ENCODE results near the gene TESK1.
A peak's percentile ranks its signal among the peaks of the same experiment; 100 is the strongest.
"Not testable (repeated sequence)": the region's sequence is repeated elsewhere in the genome, so short reads cannot be mapped to it uniquely, and the experiment has no call there.

TESK1 gene

DNA sequence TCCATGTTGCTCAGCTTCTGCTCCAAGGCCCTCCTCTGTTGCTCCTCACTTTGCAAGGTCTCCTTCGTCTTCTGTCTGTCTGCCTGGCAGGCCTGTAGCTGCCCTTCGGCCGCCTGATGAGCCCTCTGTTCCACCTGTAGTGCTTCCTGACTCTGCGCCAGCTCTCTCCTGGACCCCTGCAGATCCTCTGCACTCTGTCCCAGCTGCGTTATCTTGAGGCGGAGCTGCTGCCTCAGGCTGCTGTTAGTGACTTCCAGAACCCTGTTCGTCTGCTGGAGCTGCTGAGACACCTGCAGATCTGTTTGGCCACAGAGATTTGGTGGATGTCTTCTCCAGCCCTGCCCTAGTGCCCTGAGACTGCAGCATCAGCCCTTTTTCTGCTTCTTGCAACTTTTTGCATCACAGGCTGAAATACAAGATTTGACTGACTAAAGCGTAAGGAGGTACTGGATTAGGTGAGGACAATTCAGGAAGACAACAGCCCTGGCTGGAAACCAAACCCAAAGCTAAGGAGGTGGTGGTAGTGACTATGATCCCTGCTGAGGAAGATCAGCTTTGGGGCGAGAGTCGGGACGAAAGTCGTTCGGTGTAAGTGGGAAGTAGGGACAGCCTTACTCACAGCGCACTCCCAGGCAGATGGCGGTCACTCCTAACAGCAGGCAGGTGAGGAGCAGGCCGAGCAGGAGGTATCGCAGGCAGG, 11.1 kb downstream of the TESK1 start:
- DNase-seq (ENCODE audit: low spot score): no peak

- peak; percentile 54 for DNase-seq (ENCODE audit: low spot score)
These were observed 11.8 kb downstream of the TESK1 start for GRCh38 chr9:35616681-35617459.

DNA sequence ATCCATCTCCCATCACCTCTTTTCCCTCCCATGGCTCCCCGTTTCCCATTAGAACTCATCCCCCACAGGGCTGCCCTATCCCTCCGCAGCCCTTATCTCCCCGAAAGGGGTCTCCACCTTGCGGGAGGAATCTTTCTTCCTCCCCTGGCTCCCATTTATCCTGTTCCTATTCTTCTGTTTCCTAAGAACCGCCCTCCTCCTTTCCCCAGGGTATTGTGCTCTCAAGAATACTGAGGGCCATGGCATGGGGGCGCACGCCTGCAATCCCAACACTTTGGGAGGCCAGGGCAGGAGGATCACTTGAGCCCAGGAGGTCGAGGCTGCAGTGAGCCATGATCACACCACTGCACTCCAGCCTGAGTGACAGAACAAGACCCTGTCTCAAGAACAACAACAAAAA, 12.5 kb downstream of the TESK1 start:
- no peak for DNase-seq (ENCODE audit: low spot score)

DNA sequence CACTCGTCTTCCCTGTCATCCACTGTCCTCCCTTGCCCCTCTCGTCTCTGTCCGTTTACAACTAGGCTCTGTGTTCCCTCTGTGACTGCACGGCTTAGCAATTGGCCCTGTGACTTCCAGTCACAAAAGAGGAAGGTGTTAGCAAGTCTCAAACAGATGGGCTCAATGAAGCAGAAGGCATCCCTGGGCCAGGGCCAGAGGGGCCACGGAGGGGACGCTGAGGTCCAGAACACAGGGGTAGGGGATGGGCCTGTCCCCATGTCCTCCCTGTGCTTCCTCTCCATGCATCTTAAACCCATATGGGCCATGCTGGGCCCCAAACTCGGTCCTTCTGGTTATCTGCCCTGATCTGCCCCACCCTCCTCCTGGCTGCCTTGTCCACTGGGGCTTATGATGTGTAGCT, 13.3 kb downstream of the TESK1 start, which contains the start of gene CD72:
Gene CD72 (minus strand): TSS at position 89 of the 403 bp plus-strand sequence. CDS start 110 bp downstream, outside the sequence.
- DNase-seq (ENCODE audit: low spot score): no peak

DNA sequence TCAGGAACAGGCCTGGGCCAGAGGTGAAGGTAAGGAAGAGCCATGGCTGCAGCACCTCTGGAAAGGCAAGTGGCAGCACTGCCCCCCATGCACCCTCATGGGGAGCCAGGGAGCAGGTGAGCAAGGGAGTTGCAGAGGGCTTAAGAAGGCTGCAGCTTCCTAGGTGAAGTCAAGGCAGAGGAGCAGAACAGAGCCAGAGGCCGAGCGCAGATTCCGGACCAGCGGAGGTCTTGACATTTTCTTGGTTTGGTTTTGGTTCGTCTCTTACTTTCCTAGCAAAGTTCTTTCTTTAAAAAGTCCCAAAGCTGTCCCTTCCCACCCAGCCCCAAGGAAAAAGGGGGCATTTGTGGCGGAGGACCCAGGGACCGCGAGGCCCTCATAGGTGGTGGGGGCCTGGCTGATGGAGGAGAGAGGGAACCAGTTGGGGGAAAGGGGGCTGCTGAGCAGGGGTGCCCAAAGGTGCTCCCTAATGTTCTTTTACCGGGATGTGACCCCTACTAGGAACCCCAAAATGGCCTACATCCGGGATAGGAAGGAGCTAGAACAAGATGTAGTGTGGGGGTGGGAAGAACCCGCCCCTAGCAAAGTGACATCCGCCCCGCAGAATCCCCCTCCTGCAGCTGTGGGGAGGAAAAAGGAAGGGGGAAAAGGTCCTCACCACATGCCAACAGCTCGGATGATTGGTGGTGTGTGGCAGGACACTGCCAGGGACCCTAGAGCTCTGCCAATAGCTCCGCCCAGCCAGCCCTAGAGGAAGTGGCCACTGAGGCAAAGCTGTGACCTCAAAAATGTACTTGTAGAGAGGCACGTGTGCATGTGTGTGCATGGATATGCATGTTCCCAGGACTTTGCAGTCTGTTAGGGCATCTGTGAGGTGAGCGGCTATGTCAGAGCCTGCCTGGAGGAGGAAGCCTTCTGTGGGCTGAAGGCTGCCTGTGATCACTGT, 14.1 kb downstream of the TESK1 start:
- no peak for DNase-seq (ENCODE audit: low spot score)

DNA sequence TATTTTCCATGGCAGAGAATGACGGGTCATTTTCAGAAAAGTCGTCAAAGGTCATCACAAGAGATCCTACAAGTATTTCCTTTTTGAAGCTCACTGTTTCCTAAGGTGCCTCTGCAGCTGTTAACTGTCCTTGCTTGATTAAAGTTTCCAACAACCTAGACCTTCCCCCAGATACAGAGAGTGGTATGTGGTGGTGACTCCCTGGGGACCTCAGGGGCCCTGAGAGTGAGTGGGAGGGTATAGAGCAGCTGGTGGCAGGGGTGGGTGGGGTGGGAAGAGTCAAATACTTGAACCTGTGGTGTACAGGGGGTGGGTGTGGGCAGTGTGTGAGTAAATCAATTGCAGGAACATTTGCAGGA, 14.7 kb downstream of the TESK1 start:
- no peak for DNase-seq (ENCODE audit: low spot score)

GRCh38 chr9:35627575-35627974, 22.5 kb downstream of the TESK1 start:
- DNase-seq (ENCODE audit: low spot score): no peak

DNA sequence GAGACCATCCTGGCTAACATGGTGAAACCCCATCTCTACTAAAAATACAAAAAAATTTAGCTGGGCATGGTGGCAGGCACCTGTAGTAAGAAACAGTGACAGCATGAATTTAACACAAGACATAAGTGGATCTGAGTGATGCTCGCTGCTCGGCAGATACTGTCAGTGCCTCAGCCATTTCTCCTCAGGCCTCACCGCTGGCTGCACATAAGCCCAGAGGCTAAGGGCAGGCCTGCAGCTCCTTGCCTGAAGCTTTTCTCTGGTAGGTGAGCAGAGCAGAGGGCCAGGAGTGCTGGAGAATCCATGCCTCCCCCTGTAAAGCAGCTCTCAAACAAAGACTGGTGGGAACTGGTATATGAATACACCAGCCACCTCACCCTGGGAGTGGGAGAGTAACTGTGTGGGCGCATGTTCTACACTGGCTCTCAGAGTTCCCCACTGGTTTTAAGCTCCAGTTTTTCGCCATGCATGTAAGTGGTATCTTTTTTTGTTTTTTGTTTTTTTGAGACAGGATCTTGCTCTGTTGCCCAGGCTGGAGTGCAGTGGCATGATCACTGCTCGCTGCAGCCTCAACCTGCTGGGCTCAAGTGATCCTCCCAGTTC, 23.4 kb downstream of the TESK1 start:
- no peak for DNase-seq (ENCODE audit: low spot score)

DNA sequence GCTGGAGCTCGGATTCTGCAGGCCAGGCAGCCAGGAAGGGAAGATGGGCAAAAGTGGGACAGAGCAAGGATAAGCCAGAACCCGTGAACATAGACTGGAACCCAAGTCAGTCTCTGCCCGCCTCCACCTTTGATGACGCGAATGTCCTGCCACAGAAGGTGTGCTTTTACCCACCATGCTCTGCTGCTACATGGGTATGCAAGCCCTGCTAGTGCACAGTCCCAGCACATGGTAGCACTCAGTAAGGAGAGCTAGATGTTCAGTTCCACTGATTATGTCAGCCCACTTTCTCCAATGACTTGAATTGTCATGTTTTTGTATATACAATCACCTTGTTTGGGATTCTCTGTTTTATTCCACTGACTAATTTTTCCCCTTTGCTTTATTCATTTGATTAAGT, 24.5 kb downstream of the TESK1 start:
- no peak for DNase-seq (ENCODE audit: low spot score)

- no peak for DNase-seq (ENCODE audit: low spot score)
These were observed 30.7 kb downstream of the TESK1 start for GRCh38 chr9:35635730-35636129.

DNA sequence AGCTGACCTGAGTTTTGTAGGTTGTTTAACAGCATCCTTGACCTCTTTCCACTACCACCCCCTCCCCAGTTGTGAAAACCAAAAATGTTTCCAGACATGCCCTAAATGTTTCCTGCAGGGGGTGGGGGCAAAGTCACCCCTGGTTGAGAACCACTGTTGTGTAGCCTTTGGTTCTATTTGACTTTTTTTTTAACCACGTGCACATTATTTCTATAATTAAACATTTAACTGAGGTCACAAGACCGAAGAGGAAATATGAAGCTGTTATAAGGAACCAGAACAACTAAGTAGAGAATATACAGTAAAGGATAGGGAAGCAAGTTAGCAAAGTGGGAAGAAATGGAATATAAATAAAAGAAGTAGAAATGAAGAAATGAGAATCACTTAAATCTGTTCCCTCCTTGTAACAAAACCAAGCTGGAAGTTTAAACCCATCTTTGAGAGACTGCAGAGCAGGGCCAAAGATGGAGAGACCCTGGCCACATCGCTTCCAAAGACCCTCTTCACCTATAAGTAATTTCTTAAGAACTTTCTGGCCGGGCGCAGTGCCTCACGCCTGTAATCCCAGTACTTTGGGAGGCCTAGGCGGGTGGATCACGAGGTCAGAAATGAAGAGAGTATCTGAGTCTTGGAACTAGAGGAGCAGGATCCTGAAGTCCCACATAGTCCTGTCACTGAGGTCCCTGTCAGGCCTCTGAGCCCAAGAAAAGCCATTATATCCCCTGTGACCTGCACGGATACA, 31.2 kb downstream of the TESK1 start:
- DNase-seq (ENCODE audit: low spot score): no peak

- not testable (repeated sequence) for DNase-seq (ENCODE audit: low spot score)
These were observed 31.8 kb downstream of the TESK1 start for GRCh38 chr9:35636877-35637246.

GRCh38 chr9:35637427-35637955, 32.4 kb downstream of the TESK1 start:
- DNase-seq (ENCODE audit: low spot score): not testable (repeated sequence)

DNA sequence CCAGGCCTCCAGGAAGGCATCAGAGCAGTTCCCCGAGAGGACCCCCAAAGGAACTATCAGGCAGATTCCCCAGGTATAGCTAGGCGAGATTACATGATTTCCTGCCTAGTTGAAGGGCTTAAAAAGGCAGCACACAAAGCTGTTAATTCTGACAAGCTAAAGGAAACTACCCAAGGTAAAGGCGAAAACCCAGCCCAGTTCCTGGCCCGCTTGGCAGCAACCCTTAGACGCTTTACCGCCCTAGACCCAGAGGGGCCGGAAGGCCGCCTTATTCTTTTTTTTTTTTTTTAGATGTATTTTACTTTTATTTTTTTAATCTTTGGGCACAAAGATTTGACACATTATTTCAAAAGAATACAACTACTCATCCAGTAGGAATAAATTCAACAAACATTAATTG, 33.7 kb downstream of the TESK1 start:
- not testable (repeated sequence) for DNase-seq (ENCODE audit: low spot score)

DNA sequence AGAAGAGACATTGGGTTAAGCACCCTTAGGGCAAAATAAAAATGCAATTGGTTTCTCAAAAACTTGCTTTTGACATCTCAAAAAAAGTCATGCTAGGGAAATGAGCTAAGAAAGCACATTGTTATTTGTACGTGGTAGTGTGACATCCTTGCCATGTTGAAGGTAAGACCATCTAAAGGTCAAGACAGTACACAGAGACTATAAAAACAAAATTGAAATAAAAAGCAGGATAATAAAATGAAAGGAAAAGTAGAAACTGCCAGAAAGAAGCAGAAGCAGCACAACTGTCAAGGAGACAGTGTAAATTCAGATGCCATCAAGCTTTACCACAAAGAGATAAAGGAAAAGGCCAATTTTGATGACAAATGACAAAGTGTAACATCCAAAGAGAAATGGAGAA, 34.2 kb downstream of the TESK1 start:
- DNase-seq (ENCODE audit: low spot score): not testable (repeated sequence)

- no peak for DNase-seq (ENCODE audit: low spot score)
These were observed 34.6 kb downstream of the TESK1 start for GRCh38 chr9:35639631-35640030.

DNA sequence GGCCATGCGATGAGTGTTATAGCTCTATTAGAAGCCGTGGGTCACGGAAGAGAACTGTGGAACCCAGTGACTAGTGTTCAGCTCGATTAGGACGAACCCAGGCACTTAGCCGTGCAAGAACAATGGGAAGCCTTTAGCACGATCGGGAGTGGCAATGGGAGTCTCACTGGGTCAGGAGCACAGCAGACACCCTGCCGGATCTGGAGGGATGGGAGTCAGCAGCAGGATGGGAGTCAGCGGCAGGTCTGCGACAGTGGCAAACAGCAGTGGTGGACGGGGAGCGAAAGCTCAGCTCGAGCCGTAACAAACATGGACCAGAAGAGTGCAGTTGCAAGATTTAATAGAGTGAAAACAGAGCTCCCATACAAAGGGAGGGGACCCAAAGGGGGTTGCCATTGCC, 35.4 kb downstream of the TESK1 start:
- not testable (repeated sequence) for DNase-seq (ENCODE audit: low spot score)

DNA sequence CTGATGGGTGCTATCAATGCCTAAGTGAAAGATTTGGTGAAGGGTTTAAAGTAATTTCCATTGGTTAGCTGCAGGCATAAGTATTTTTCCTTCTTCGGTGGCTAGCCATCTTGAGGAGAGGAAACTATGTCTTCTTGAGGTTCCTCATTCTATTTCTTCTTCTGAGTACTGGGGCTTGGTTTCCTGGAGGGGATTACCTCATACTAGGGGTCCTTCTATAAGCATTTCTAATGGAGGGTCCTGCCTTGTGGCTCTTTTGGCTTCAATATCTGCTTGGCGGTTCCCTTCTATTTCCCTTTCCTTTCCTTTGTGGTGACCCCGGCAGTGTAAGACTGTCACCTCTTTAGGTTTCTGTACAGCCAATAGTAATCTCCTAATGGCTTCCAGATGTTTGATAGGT, 36.4 kb downstream of the TESK1 start:
- DNase-seq (ENCODE audit: low spot score): not testable (repeated sequence)

DNA sequence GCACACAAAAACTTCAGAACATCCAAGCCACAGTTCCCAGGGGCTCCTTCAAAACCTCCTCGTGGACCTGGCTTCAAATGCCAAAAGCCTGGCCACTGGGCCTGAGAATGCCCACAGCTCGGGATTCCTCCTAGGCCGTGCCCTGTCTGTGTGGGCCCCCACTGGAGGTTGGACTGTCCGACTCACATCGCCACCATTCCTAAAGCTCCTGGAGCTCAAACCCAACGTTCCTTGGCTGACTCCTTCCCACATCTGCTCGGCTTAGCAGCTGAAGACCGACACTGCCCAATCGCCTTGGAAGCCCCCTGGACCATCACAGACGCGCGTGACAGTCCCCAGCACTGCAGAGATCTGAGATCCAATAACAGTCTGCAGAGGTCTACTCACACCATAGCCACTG, 38.0 kb downstream of the TESK1 start:
- no peak for DNase-seq (ENCODE audit: low spot score)

DNA sequence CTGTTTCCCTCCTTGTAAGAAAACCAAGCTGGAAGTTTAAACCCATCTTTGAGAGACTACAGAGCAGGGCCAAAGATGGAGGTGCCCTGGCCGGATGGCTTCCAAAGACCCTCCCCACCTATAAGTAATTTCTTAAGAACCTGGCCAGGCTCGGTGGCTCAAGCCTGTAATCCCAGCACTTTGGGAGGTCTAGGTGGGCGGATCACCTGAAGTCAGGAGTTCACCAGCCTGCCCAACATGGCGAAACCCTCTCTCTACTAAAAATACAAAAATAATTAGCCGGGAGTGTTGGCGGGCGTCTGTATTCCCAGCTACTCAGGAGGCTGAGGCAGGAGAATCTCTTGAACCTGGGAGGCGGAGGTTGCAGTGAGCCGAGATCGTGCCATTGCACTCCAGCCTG, 40.7 kb downstream of the TESK1 start:
- DNase-seq (ENCODE audit: low spot score): not testable (repeated sequence)

GRCh38 chr9:35646153-35646532, 41.1 kb downstream of the TESK1 start:
- peak; percentile 74 for DNase-seq (ENCODE audit: low spot score)
